GM21529 (cell line): Measurements from ENCODE around the gene OXCT1.
A peak's percentile ranks its signal among the peaks of the same experiment; 100 is the strongest.
"Not testable (repeated sequence)": the region's sequence is repeated elsewhere in the genome, so short reads cannot be mapped to it uniquely, and the experiment has no call there.

Experiments
- ATAC-seq: cut with Tn5 transposase; IDR thresholded peaks from one replicate; pipeline ENCODE4 v1.9.1; 2021; ENCODE audit not compliant: unreplicated experiment

Gene OXCT1

DNA sequence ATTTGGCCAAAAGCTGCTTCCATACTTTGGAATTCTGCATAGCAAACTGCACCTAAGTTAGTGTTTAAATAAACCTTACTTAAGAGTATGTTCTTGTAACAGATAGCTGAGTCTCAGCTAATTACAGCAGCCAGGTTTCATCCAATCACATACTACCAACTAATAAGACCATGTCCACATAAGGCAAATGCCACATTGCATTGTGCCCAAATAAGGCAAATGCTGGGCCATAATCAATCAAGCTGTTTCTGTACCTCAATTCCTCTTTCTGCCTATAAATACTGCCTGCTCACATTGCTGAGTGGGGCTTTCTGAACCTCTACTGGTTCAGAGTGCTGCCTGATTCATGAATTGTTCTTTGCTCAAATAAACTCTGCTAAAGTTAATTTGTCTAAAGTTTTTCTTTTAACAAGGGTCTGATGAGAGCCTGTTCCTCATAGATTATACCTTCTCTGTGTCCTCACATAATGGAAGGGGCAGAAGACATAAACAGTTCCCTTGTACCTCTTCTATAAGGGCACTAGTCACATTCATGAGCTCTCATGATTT is 4.4 kb upstream of the OXCT1 start:
- ATAC-seq = no peak

DNA sequence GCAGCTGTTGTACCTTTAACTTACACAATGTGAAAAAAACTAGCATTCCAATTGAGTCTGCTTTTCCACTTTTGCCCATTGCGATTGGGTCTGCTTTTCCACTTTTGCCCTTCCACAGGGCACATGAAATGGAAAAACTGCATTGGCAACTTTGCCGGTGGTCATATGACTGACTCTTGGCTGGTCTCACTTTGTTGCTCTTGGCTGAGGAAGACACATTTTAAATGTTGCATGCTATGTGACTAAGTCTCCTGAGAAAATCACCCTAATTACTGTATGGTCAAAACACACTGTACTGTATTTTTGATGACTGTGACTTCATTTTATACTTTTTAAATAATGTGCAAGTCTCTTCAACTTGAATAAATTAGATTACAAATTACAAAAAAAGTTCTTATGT is 1.6 kb upstream of the OXCT1 start:
- ATAC-seq = no peak

DNA sequence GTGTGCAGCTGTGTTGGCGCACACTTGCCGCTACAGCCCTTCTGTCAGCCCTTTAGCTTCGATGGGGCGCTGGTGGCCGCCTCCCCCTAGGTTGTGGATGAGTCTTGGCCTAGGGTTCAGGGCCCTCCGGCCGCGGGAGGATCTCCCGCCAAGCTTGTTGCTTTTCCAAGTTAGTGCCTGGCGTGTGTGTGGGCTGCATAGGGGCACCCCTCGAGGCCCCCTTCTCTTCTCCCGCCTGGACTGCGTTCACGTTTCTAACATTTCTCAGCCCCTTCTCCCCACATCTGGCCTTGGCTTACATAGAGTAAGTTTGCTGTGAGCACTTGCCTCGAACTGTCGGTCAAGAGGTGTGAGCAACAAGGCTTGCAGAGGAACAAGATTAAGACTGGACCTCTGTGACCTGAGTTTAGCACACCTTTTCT is 413 bp upstream of the OXCT1 start:
- no peak for ATAC-seq

DNA sequence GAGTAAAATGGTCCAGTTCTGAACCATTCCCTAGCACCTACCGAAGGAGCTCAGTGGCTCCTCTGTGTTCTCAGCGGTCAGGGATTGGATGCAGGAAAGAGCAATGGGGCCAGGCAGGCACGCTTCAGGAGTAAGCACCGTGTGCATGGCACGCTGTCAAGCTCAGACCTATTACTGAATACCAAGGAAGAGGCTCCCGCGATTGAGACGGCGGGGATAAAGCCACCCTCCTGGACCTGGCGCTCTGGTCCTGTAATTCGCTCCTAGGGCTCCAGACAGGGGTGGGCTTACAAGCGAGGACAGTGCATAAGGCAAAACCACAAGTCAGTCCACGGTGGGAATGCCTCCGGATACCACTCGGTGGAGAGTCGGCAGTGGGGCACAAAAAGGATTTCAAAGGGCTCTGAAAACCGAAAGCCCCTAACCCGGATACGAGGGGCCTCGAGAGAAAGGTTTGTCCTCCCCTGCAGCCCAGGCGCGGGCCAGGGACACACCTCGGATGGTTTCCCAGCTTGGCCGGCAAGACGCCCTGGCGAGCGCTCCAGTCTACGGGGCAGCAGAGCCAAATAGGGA is 988 bp downstream of the OXCT1 start:
- no peak for ATAC-seq

DNA sequence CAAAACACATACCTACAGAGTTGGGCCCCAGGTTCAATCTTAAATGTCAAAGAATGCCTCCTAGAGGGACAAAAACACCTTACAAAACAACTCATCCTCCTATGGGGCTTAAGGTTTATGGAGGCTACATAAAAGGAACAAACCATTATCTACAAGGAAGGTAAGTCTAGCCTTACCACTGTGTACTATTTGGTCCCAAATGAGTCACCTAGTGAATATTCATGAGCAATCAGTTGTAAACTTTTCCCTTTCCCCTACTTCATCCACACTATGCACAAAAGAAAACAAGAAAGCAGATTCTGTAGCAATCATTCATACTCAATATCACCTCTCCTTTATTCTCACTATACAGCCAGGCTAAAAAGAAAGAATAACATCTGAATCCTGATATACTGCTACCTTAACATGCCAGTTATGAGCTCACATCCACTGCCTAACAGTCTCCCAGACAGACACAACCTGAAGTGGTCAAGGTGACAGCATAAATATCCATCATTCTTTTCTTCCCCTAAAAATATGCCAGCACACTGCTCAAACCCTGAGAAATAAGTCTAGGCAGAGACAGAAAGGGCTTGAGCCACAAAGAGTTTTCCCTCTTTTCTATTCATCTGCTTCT is 6.2 kb downstream of the OXCT1 start:
- ATAC-seq = peak; percentile 74

DNA sequence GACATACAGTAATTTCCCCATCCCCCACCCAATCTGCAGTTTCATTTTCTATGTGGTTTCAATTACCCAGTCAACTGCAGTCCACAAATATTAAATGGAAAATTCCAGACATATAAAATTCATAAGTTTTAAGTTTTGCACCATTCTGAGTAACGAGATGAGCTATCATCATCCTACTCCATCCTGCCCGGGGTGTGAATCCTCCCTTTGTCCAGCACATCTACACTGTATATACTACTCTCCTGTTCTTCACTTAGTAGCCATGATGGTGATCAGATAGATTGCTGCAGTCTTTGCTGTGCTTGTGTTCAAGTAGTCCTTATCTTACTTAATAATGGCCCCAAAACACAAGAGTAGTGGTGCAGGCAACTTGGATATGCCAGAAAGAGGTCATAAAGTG is 11.3 kb downstream of the OXCT1 start:
- ATAC-seq = no peak

DNA sequence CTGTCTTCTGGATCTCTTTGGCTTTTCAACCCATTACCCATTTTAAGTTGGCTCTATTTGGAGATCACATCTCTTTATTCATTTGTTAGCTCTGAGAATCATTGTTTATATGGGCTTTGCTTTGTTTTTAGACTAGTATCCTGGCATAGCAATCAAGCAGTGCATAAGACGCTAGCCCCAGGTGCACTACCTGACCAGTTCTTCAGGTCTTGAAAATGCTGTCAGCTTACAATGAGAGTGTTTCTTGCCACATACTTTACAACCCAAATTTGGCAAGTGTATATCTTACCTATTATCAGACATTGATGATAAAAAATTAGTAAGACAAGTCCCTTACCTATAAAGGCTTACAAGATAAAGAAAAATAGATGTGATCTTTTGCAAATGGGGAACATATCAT is 12.2 kb downstream of the OXCT1 start:
- ATAC-seq = no peak

DNA sequence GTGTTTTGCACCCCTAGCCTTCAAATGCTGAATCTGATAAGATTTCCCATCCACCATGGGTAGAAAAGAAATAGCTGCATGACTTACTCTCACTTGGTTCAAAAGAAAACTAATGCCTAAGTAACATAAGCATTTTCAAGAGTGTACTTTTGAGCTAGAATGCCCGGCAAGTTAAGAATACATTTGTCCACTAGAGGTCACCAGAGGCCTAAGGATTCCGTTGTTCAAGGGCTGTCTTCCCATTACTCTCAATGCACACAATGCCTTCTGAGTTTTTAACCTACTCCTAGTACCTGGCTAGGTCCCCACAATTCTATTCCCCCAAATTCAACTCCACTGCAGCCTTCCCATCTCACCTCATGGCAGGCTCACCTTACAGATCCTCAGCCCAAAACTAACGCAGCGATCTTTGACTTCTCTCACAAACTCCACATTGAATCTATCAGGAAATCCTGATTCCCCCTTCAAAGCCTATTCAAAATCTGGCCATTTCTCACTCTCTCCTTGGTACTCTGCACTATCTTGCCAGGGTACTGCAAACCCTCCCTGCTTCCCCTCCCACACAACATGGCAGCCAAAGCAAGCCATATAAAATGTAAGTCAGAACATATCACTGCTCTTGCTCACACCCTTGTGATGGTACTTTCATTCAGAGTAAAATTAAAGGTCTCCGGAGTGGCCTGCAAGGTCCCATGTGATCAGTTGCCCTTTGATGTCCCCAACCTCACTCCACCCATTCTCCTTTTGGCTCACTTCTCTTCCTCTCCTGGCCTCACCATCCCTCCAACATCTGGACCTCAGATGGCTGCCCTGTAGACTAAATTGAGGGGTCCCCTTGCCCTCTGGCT is 13.4 kb downstream of the OXCT1 start:
- peak; percentile 91 for ATAC-seq

DNA sequence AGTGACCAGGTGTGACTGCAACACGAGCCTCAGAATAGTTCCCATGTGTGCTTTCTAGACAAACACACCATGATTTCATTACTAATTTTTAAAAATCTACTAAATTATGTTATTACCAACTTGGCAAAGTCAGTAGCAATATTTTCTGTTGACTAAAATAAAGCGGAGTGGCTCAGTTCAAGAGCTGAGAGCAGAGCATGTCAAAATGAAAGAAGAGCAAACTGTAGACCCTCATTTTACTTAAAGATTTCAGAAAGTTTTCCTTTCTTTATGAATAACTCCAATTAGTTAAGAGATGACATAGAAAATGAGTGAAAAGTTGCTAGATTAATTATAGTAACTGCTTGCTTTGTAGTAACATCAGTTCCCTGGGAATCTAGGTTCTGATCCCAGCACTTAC is 17.9 kb downstream of the OXCT1 start:
- ATAC-seq = no peak

DNA sequence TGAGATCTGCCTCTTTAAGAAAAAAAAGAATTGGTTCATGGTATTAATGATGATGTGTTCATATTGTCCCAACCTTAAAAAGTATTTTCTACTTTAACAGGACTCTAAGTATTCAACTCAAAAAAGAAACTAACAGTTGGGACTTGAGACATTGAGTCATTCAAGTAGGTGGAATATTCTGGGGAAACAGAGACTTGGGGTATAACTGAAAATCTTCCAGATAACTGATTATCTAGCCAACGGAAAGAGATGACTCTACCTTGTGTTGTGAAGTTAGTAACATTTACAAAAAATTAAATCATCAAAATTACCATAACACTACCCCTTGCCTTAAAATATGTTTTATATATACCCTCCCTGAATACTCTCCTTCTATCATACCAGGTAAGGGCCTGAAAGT is 19.1 kb downstream of the OXCT1 start:
- no peak for ATAC-seq

DNA sequence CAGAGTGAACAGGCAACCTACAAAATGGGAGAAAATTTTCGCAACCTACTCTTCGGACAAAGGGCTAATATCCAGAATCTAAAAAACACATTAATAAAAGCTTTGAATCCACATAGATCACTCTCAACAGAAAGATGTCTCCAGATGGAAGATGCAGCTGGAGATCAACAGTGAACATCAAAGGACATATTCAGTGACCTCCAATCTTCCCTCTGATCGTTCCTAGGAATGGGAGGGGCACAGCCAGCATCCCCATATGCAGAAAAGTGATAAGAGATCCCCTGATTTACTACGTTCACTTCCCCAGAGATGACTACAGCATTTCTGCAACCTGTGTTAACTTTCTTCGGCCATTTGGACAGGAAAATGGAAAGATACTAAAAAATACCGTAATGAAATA is 21.2 kb downstream of the OXCT1 start:
- ATAC-seq = no peak

DNA sequence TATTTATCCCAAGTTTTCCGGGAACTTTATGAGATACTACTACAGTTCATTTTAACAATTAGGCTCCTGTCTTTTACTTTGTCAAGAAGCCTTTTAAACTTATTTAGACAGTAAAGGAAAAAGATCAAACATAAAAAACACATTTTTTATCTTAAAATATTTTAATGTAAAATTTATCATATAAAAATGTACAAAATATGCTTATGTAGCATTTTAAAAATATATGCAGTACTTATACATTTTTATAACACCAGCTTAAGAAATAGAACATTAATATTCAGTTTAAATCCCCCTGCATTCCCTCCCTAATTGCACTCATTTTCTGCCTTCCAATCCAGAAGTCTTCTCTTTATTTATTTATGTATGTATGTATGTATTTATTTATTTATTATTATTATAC is 24.5 kb downstream of the OXCT1 start:
- ATAC-seq = not testable (repeated sequence)

DNA sequence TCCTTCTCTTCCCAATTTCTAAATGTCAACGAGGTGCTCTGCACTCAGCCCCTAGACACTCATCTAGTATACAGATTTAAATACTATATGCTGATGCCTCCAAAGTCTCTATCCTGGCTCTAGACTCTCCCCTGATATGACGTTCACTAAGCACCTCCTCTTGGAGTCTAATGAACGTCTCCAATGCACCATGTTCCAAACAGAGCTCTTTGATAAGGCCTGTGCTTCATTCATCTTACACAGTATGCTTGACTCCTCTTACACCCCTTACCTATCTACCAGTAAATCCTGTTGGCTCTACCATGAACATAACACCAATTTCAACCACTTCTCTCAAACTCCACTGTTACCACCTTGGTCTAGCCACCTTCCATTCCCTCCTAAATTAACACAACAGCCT is 25.7 kb downstream of the OXCT1 start:
- ATAC-seq = no peak

DNA sequence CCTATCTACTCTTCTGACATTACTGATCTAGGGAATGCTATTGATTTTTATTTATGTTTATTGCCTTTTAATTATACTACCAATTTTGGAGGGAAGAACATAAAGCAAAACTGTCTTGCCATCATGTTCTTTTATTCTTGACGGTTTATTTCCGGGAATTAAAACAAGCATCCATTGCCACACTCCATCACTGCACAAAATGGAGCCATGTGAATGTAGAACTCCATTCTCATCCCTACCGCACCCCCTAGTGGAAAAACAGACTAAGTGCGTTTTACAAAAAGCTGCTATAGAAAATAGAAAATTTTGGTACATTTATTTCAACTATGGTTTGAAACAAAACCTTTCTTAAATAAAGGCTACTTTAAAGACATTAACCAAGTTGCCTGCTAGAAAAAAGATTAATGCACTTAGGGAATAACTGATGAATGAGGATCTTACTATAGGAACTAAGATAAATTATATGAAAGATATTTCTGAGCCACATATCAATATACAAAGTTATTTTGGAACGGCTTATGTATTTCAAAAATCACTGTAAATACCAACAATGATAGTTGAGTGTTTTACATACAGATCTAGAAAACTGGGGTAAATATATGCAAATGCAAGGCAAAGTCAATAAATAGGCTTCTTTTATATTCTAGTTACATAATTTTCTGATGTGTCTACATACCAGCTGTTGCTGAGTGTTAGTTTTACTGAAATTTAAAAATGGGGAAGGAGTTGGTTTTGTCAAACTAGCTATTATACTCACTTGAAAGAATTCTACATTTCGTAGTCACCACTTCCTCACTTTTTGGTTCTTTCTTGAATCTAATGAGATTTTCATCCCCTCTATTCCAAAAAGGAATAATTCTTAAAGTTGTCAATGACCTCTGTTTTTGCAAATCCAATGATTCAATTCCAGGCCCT is 26.5 kb downstream of the OXCT1 start:
- ATAC-seq = peak; percentile 69

DNA sequence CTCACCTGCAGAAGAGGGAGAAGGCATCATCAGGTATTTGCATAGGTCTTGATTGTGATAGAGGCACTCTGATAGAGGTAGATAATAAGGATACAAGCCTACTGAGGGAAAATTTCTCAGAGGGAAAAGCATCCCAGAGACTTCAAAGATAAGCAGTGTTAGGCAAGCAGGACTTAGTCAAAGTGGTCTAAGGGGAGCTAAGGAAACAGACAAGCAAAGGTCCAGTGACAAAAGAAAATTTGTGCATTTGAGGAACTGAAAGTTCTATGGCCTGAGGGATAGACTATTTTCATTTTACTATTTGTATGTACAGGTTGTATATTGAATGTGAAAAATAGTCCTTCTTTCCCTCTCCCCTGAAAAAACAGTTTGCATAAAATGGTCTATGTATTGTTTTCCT is 27.4 kb downstream of the OXCT1 start:
- ATAC-seq = peak; percentile 84

DNA sequence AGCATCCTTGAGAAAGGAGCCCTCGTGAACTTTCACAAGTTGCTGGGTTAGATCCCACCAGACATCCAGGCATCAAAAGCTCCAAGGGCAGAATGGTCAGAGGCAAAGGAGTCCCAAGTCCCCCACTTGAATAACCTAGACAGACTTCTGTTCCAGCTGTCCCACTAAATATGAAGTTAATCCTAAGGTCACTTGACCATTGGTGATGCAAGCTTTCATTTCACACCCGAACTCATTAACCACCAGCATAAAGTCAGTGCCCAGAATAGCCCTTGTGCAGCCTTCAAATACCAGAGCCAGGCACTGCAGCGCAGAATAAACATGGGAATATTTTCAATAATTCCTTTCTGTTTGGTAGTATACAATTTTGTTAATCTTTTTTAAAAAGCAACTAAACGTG is 28.9 kb downstream of the OXCT1 start:
- ATAC-seq = no peak

DNA sequence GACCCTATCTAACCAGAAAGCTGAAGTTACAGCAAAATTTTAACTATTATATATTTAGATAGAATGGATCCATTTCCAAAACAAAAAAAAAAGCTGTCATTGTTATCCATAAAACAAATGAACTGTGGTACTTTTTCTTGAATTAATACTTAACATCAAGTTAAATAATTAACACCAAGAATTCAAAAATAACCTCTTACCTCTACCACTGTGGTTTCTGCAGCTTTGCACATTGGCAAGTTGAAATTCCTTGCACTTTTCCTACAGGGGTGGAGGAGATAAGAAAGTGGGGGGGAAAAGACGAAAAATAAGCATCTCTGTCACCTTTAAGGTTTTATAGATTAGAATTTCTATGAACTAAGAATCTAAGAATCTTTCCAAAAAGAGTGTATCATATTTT is 30.0 kb downstream of the OXCT1 start:
- ATAC-seq = no peak

DNA sequence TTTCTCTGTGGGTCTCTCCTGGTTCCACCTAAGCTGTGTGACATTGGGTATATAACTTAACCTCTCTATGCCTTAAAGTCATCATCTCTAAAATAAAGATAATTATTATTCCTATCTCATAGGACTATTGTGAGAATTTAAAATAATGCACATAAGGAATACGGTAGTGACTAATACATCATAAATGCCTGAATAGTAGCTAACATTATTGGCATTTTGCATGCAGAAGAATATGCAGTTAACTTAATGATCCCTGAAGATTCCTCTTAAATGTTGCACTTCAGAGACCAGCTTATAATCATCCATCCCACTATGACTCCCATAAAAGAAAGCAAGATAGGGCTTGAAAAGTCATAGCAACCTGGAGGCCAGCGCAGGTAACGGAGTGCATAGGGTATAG is 32.4 kb downstream of the OXCT1 start:
- ATAC-seq = no peak

DNA sequence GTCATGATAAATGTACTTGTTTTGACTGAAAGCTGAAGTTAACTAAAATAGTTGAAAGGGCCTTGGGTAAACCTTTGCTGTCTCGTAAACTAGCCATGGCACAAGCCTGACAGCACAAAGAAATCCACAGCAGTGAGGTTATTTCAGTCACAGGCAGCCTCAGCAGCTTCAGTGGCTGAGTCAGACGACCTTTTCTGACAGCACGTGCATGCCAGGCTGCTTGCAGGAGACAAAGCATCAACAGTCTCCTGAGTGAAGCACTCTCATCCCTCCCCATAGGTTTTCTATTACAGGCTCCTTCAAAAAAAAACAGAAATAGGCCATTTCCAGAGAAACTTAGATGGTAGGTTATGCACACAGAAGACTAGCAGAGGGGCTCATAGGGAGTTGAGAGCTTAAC is 34.6 kb downstream of the OXCT1 start:
- no peak for ATAC-seq

DNA sequence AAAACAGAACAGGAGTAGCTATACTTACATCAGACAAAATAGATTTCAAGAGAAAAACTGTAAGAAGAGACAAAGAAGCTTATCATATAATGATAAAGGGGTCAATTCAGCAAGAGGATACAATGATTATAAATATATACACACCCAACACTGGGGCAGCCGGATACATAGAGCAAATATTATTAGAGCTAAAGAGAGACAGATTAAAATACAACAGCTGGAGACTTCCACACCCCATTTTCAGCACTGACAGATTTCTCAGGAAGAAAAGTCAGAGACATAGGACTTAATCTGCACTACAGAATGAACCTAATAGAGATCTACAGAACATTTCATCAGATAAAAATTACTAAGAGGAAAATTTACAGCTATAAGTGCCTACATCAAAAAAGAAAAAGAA is 35.7 kb downstream of the OXCT1 start:
- no peak for ATAC-seq

DNA sequence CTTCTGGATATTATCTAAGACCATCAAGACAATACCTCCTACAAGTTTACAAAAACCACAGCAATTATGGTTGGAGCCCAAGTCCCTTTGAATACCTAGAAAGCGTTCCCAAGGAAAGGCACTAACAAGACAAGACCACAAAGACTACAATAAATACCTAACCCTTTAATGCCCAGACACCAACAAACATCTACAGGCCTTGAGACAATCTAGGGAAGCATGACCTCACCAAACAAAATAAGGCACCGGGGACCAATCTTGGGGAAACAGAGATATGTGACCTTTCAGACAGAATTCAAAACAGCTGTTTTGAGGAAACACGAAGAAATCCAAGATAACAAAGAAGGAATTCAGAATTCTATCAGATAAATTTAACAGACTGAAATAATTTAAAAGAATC is 37.8 kb downstream of the OXCT1 start:
- no peak for ATAC-seq
